Measurements from ENCODE around the gene KRTAP10-3.

- TF ChIP-seq, protein P1, sequence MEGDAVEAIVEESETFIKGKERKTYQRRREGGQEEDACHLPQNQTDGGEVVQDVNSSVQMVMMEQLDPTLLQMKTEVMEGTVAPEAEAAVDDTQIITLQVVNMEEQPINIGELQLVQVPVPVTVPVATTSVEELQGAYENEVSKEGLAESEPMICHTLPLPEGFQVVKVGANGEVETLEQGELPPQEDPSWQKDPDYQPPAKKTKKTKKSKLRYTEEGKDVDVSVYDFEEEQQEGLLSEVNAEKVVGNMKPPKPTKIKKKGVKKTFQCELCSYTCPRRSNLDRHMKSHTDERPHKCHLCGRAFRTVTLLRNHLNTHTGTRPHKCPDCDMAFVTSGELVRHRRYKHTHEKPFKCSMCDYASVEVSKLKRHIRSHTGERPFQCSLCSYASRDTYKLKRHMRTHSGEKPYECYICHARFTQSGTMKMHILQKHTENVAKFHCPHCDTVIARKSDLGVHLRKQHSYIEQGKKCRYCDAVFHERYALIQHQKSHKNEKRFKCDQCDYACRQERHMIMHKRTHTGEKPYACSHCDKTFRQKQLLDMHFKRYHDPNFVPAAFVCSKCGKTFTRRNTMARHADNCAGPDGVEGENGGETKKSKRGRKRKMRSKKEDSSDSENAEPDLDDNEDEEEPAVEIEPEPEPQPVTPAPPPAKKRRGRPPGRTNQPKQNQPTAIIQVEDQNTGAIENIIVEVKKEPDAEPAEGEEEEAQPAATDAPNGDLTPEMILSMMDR (IDR thresholded peaks at IDR 0.05 in 2 of 3, conservative IDR thresholded peaks at IDR 0.05 in 1 of 3; ENCODE audit: insufficient read depth in 2 of 3, low read depth in 1 of 3, low read length in 3 of 3) = no peak
- TF ChIP-seq SRSF3 (IDR thresholded peaks at IDR 0.05; ENCODE audit: insufficient read depth, low read length) (no peak), SMC3 (conservative IDR thresholded peaks at IDR 0.05; ENCODE audit: insufficient read depth, low read depth, low read length) (no peak), SP1 (CRISPR knock-in tag; IDR thresholded peaks at IDR 0.05) (no peak), KAT8 (IDR thresholded peaks at IDR 0.05; ENCODE audit: low read depth) (no peak), ATF3 (IDR thresholded peaks at IDR 0.05) (no peak), ATF3 (CRISPR knock-in tag; conservative IDR thresholded peaks at IDR 0.05) (no peak), RAD21 (CRISPR knock-in tag; conservative IDR thresholded peaks at IDR 0.05 in 1 of 2, IDR thresholded peaks at IDR 0.05 in 1 of 2) (no peak), SMARCE1 (IDR thresholded peaks at IDR 0.05) (no peak), SMARCA4 (IDR thresholded peaks at IDR 0.05) (no peak), TAF1 (IDR thresholded peaks at IDR 0.05; ENCODE audit: control insufficient read depth, extremely low read depth, insufficient read depth, low read length, severe bottlenecking) (no peak), ZNF830 (CRISPR knock-in tag; IDR thresholded peaks at IDR 0.05) (no peak), SMAD1 (IDR thresholded peaks at IDR 0.05; ENCODE audit: low read depth, low read length, partially characterized antibody) (no peak), CREB1 (IDR thresholded peaks at IDR 0.05) (no peak), CREB1 (CRISPR knock-in tag; IDR thresholded peaks at IDR 0.05) (no peak)
- TF ChIP-seq, protein P2, sequence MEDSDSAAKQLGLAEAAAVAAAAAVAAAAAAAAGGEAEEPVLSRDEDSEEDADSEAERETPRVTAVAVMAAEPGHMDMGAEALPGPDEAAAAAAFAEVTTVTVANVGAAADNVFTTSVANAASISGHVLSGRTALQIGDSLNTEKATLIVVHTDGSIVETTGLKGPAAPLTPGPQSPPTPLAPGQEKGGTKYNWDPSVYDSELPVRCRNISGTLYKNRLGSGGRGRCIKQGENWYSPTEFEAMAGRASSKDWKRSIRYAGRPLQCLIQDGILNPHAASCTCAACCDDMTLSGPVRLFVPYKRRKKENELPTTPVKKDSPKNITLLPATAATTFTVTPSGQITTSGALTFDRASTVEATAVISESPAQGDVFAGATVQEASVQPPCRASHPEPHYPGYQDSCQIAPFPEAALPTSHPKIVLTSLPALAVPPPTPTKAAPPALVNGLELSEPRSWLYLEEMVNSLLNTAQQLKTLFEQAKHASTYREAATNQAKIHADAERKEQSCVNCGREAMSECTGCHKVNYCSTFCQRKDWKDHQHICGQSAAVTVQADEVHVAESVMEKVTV (CRISPR knock-in tag; IDR thresholded peaks at IDR 0.05) = no peak
Measured at GRCh38 chr21:44547656-44548331, 10.8 kb downstream of the KRTAP10-3 start.
